H7 (cell line): ENCODE results near the gene COMMD3. TPM values are rescaled to one million over a fixed set of nuclear protein-coding genes. Genes with fewer than 3 reads are reported as not detected.

Experiments
- DNase-seq: peaks from one replicate; pipeline ENCODE4 v3.0.0; 2012
- H3K27me3 ChIP-seq: 2 replicates; pipeline ENCODE4 v1.6.0; 2011; ENCODE audit warnings: mild to moderate bottlenecking, low read length; ENCODE audit not compliant: control insufficient read depth, insufficient read depth
- H3K36me3 ChIP-seq: replicated peaks from 2 replicates; pipeline ENCODE4 v1.5.1; 2011; ENCODE audit warnings: low read length; ENCODE audit not compliant: control insufficient read depth, insufficient read depth
- H3K4me3 ChIP-seq: 2 replicates; pipeline ENCODE4 v1.5.1; 2011; ENCODE audit warnings: low read depth, mild to moderate bottlenecking, control low read depth, low read length, moderate library complexity; ENCODE audit not compliant: insufficient read depth
- total RNA-seq: library from RNA; depleted of rRNA; stranded (reverse); fragments of >200 nt; shearing (Covaris generic); gene quantifications from 2 replicates; pipeline ENCODE4 v1.2.3, GENCODE V29; 2014

The COMMD3 gene
- total RNA-seq, 1 experiment from 2014 or later, result 1.8 TPM

GRCh38 chr10:22314852-22315251 lies 1.3 kb upstream of the COMMD3 start:
- H3K4me3 ChIP-seq, result no peak overlapping the region
- H3K36me3 ChIP-seq, result no peaks in the 10 kb centered on the region
- peaks cover 69% of the 10 kb centered on the region for H3K27me3 ChIP-seq
- no peak for DNase-seq

GRCh38 chr10:22315455-22316285 lies 518 bp upstream of the COMMD3 start:
- Histone ChIP-seq H3K4me3 (peak overlapping the region; percentile 63), H3K36me3 (no peaks in the 10 kb centered on the region), H3K27me3 (peaks cover 74% of the 10 kb centered on the region)
- peak; percentile 87 for DNase-seq

- Histone ChIP-seq H3K36me3 (no peaks in the 10 kb centered on the region), H3K4me3 (no peak overlapping the region), H3K27me3 (peaks cover 79% of the 10 kb centered on the region)
- DNase-seq, result no peak
Observed at GRCh38 chr10:22317076-22317370, 835 bp downstream of the COMMD3 start.

GRCh38 chr10:22317771-22318565 lies 1.8 kb downstream of the COMMD3 start:
- DNase-seq, result no peak
- H3K4me3 ChIP-seq, result no peak overlapping the region
- no peaks in the 10 kb centered on the region for H3K36me3 ChIP-seq
- peaks cover 85% of the 10 kb centered on the region for H3K27me3 ChIP-seq

- H3K36me3 ChIP-seq, result no peaks in the 10 kb centered on the region
- DNase-seq, result no peak
- peaks cover 85% of the 10 kb centered on the region for H3K27me3 ChIP-seq
- H3K4me3 ChIP-seq, result no peak overlapping the region
Observed at GRCh38 chr10:22318772-22319171, 2.6 kb downstream of the COMMD3 start.

- DNase-seq, result no peak
- Histone ChIP-seq H3K36me3 (no peaks in the 10 kb centered on the region), H3K27me3 (peaks cover 86% of the 10 kb centered on the region), H3K4me3 (no peak overlapping the region)
Observed at GRCh38 chr10:22319547-22319979, 3.4 kb downstream of the COMMD3 start.

GRCh38 chr10:22319980-22320558 lies 3.9 kb downstream of the COMMD3 start:
- Histone ChIP-seq H3K27me3 (peaks cover 86% of the 10 kb centered on the region), H3K4me3 (peak overlapping the region; percentile 6; the same call in 1 of the 2 replicates), H3K36me3 (no peaks in the 10 kb centered on the region)
- no peak for DNase-seq

- Histone ChIP-seq H3K4me3 (peak within 1 kb of the TSS; percentile 64), H3K27me3 (peaks cover 82% of the 10 kb centered on the region)
Observed at GRCh38 chr10:22320591-22321155, 4.5 kb downstream of the COMMD3 start, which contains the start of gene BMI1. BMI1 (plus strand) TSS chr10:22321099; CDS start chr10:22326450, 5,351 bp downstream.

GRCh38 chr10:22321156-22321923 lies 5.2 kb downstream of the COMMD3 start:
- peaks cover 83% of the 10 kb centered on the region for H3K27me3 ChIP-seq
- no peaks in the 10 kb centered on the region for H3K36me3 ChIP-seq
- peak overlapping the region; percentile 64 for H3K4me3 ChIP-seq
- DNase-seq, result peak; percentile 81

More at GRCh38 chr10:22320591-22321155, 4.5 kb downstream of the COMMD3 start, which contains the start of gene BMI1:
- DNase-seq, result peak; percentile 90
- no peaks in the 10 kb centered on the region for H3K36me3 ChIP-seq

GRCh38 chr10:22321924-22322640 lies 5.9 kb downstream of the COMMD3 start:
- peak overlapping the region; percentile 26 for H3K4me3 ChIP-seq

GRCh38 chr10:22322641-22323160 lies 6.5 kb downstream of the COMMD3 start:
- no peak for DNase-seq
- Histone ChIP-seq H3K27me3 (peaks cover 83% of the 10 kb centered on the region), H3K36me3 (no peaks in the 10 kb centered on the region), H3K4me3 (no peak overlapping the region)

More at GRCh38 chr10:22321924-22322640, 5.9 kb downstream of the COMMD3 start:
- Histone ChIP-seq H3K27me3 (peaks cover 83% of the 10 kb centered on the region), H3K36me3 (no peaks in the 10 kb centered on the region)
- peak; percentile 80 for DNase-seq

GRCh38 chr10:22323538-22324305 lies 7.5 kb downstream of the COMMD3 start:
- peaks cover 83% of the 10 kb centered on the region for H3K27me3 ChIP-seq
- no peaks in the 10 kb centered on the region for H3K36me3 ChIP-seq
- no peak overlapping the region for H3K4me3 ChIP-seq
- no peak for DNase-seq
